Endothelial cell (in vitro differentiated cells): ENCODE results near the gene WDR48. TPM values are rescaled to one million over a fixed set of nuclear protein-coding genes. Genes with fewer than 3 reads are reported as not detected.
A peak's percentile ranks its signal among the peaks of the same experiment; 100 is the strongest.

Source experiments
- DNase-seq: peaks from one replicate; pipeline ENCODE4 v3.0.0; 2021; ENCODE audit warnings: low spot score
- H3K27ac Mint-ChIP-seq: one replicate; pipeline ENCODE4 v1.8.0; 2021; ENCODE audit warnings: mixed read lengths, inconsistent platforms; ENCODE audit not compliant: unreplicated experiment
- H3K27me3 Mint-ChIP-seq: one replicate; pipeline ENCODE4 v1.8.0; 2021; ENCODE audit warnings: mild to moderate bottlenecking, moderate library complexity, mixed read lengths, inconsistent platforms; ENCODE audit not compliant: unreplicated experiment
- H3K36me3 Mint-ChIP-seq: one replicate; pipeline ENCODE4 v1.8.0; 2021; ENCODE audit warnings: mild to moderate bottlenecking, low read depth, mixed read lengths, inconsistent platforms; ENCODE audit not compliant: unreplicated experiment
- H3K4me1 Mint-ChIP-seq: one replicate; pipeline ENCODE4 v1.8.0; 2021; ENCODE audit warnings: mild to moderate bottlenecking, mixed read lengths, inconsistent platforms; ENCODE audit not compliant: unreplicated experiment
- H3K4me3 Mint-ChIP-seq: one replicate; pipeline ENCODE4 v1.8.0; 2021; ENCODE audit warnings: mild to moderate bottlenecking, mixed read lengths, inconsistent platforms; ENCODE audit not compliant: unreplicated experiment
- H3K9me3 Mint-ChIP-seq: one replicate; pipeline ENCODE4 v1.8.0; 2021; ENCODE audit warnings: mixed read lengths, inconsistent platforms; ENCODE audit not compliant: unreplicated experiment
- total RNA-seq: library from RNA; stranded (reverse); fragmentation: NEBNext Ultra II Directional; extraction: Animal tissue kit (Norgen Biotek cat#: 25700); gene quantifications from one replicate; pipeline ENCODE4 v1.2.1, GENCODE V29; 2021; ENCODE audit not compliant: unreplicated experiment
- TF ChIP-seq, protein P1 (sequence below): fragments of 200-600 bp; sonication (generic); IDR thresholded peaks from one replicate; pipeline ENCODE4 v1.5.0; 2021; ENCODE audit warnings: antibody characterized with exemption; ENCODE audit not compliant: unreplicated experiment

WDR48 gene
- total RNA-seq, 1 donor from 2014 or later = 33.4 TPM

DNA sequence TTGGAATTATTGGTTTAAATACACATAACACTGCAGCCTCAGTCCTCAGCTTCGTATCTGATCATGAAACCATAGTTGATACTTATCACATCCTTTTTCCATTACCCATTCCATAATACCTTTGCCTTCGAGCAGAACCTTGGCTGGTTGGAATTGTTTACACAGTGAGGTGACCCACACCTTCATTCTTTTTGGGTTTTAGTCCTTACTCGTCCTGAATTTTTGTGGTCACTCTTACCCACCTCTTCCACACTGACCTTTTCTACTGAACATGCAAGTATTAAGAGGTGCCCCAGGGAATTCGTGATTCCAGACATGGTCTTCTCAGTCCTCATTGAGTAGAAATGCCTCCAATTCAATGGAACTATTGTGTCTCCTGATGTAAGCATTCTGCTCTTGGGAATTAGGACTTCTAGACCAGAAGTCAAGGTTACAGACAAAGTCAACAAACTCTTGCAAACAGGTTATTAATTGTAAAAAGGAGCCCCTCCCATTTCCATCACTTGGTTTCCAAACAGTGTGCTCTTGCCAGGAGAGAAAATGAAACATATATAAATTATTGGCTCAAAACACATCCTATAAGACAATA is 37.8 kb upstream of the WDR48 start:
- Mint-ChIP-seq H3K9me3 (no peaks in the 10 kb centered on the region), H3K4me3 (no peak overlapping the region), H3K36me3 (no peaks in the 10 kb centered on the region), H3K4me1 (peaks cover 5% of the 10 kb centered on the region), H3K27me3 (peaks cover 2% of the 10 kb centered on the region), H3K27ac (no peak overlapping the region)
- no peak for DNase-seq
- TF ChIP-seq, protein P1, sequence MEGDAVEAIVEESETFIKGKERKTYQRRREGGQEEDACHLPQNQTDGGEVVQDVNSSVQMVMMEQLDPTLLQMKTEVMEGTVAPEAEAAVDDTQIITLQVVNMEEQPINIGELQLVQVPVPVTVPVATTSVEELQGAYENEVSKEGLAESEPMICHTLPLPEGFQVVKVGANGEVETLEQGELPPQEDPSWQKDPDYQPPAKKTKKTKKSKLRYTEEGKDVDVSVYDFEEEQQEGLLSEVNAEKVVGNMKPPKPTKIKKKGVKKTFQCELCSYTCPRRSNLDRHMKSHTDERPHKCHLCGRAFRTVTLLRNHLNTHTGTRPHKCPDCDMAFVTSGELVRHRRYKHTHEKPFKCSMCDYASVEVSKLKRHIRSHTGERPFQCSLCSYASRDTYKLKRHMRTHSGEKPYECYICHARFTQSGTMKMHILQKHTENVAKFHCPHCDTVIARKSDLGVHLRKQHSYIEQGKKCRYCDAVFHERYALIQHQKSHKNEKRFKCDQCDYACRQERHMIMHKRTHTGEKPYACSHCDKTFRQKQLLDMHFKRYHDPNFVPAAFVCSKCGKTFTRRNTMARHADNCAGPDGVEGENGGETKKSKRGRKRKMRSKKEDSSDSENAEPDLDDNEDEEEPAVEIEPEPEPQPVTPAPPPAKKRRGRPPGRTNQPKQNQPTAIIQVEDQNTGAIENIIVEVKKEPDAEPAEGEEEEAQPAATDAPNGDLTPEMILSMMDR = no peak

DNA sequence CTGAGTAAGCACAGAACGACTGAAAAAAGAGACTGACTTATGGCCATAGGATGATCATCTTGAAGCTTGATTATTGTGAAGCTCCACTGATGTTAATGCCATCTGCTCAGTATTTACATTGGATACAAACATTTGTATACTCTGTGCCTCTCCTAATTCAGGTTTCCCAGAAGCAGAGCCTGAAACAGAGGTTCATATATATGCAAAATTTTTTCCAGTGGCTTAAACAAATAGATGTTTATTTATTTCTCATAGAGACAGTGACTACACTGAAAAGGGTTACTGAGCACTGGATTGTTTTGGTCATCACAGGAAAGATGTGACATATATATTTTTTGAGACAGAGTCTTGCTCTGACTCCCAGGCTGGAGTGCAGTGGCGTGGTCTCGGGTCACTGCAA is 36.4 kb upstream of the WDR48 start:
- no peaks in the 10 kb centered on the region for H3K9me3 Mint-ChIP-seq
- no peak overlapping the region for H3K27ac Mint-ChIP-seq
- peaks cover 2% of the 10 kb centered on the region for H3K27me3 Mint-ChIP-seq
- H3K36me3 Mint-ChIP-seq = no peaks in the 10 kb centered on the region
- H3K4me3 Mint-ChIP-seq = no peak overlapping the region
- DNase-seq = no peak
- peaks cover 16% of the 10 kb centered on the region for H3K4me1 Mint-ChIP-seq
- TF ChIP-seq, protein P1 = no peak

DNA sequence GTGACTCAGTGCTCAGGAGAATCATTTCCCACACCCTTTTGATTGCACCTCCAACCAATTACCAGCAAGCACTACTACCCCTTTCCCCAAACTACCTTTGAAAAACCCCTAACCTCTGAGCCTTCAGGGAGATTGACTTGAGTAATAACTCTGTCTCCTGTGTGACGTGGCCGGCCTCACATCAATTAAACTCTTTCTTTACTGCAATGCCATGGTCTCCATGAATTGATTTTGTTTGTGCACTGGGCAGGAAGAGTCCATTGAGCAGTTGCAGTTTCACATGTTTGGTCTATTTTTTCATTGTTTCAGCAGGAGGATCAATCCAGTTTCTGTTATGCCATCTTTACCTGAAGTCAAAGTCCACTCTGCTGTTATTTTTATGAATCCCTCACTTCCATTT is 32.5 kb upstream of the WDR48 start:
- TF ChIP-seq, protein P1 = no peak
- Mint-ChIP-seq H3K27ac (peak overlapping the region; percentile 25), H3K36me3 (no peaks in the 10 kb centered on the region), H3K4me1 (peaks cover 27% of the 10 kb centered on the region), H3K9me3 (no peaks in the 10 kb centered on the region), H3K27me3 (peaks cover 2% of the 10 kb centered on the region), H3K4me3 (no peak overlapping the region)
- DNase-seq = no peak

DNA sequence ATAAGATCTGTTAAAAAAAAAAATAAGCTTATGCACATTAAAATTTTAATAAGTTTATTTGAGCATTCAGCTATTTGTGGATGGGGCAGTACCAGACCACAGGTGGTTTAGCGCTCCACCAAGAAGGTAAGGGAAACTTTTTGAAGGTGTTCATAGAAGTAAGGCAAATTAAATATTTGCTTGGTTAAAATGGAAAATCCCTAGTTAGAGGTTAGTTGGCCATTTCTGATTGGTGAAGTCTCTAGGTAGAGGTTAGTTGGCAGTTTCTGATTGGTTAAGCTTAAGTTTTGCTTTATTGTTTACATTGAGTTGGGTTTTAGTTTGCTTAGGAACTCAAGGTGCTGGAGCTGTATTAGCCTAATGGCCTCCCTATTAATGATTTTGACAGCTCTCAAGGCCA is 30.8 kb upstream of the WDR48 start:
- peaks cover 27% of the 10 kb centered on the region for H3K4me1 Mint-ChIP-seq

More for the DNA sequence above, 30.8 kb upstream of the WDR48 start:
- DNase-seq = no peak
- TF ChIP-seq, protein P1 = no peak
- Mint-ChIP-seq H3K9me3 (no peaks in the 10 kb centered on the region), H3K27me3 (peaks cover 2% of the 10 kb centered on the region), H3K27ac (peak overlapping the region; percentile 64), H3K4me3 (no peak overlapping the region), H3K36me3 (no peaks in the 10 kb centered on the region)
